SU-DHL-6 (cell line): Measurements from ENCODE around the gene PCDHGC4.
A peak's percentile ranks its signal among the peaks of the same experiment; 100 is the strongest.

ENCODE experiments used
- EZH2phosphoT487 ChIP-seq: fragments of 200-600 bp; sonication (generic), shearing (Covaris generic); conservative IDR thresholded peaks from 2 replicates; pipeline ENCODE4 v1.6.1; 2018; ENCODE audit warnings: mild to moderate bottlenecking, antibody characterized with exemption, low read length, moderate library complexity, mixed read lengths
- TF ChIP-seq, protein P1 (sequence below): fragments of 200-600 bp; sonication (generic); IDR thresholded peaks from one replicate; pipeline ENCODE4 v1.5.1; 2017; ENCODE audit warnings: antibody characterized with exemption, mild to moderate bottlenecking, low read length, moderate library complexity; ENCODE audit not compliant: insufficient read depth, poor library complexity, severe bottlenecking

DNA sequence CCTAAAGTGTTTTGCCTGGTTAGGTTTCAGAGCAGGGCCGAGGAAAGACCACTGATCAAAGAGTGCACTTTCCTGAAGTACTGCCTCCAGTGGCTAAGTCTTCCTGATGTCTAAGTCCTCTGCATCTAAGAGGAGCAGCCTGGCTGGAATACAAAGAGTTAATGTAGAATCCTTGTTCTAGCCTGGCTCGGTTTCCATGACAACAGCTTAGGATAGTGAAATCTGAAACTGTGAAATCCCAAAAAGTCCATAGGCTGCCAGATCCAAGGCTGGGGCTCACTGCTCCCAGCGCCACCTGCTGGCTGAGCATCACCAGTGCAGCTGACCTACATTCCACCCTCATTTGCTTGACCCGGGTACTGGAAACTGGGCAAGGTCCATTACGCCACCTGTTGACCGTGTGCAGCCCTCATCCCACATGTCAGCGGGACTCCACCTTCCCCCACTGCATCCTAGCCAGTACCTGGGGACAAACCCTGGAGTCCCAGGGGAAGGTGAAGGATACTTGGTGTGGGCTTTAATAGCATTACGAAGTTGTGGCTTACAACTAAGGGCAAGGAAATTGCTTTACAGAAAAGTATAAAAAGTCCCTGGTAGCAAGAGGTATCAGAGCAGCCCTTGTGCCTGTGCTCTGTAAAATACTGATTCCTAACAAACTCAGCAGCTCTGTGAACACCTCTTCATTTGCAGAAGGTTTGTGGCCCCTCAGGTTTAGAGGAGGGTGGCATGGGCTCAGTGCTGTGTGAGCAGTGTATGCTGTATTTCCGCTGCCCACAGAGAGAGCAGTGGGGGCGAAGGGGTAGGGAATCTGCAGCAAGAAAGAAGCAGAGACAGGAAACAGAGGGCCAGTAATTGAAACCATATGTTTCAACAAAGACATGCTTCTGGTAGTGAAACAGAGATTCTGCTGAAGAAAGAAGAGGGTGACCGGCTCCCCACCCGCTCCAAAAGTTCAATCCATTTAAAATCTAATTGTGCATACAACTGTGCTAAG is 40.1 kb downstream of the PCDHGC4 start:
- TF ChIP-seq, protein P1, sequence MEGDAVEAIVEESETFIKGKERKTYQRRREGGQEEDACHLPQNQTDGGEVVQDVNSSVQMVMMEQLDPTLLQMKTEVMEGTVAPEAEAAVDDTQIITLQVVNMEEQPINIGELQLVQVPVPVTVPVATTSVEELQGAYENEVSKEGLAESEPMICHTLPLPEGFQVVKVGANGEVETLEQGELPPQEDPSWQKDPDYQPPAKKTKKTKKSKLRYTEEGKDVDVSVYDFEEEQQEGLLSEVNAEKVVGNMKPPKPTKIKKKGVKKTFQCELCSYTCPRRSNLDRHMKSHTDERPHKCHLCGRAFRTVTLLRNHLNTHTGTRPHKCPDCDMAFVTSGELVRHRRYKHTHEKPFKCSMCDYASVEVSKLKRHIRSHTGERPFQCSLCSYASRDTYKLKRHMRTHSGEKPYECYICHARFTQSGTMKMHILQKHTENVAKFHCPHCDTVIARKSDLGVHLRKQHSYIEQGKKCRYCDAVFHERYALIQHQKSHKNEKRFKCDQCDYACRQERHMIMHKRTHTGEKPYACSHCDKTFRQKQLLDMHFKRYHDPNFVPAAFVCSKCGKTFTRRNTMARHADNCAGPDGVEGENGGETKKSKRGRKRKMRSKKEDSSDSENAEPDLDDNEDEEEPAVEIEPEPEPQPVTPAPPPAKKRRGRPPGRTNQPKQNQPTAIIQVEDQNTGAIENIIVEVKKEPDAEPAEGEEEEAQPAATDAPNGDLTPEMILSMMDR, result peak; percentile 100
- no peak for TF ChIP-seq EZH2phosphoT487
